GM12878 (cell line): Measurements from ENCODE around the gene SRA1.

Source experiments
- CBX5 ChIP-seq: sonication (generic); IDR thresholded peaks from 2 replicates; pipeline ENCODE4 v1.6.1; 2016; ENCODE audit warnings: low read depth, moderate library complexity, mild to moderate bottlenecking, inconsistent platforms
- EZH2 ChIP-seq: IDR thresholded peaks from 2 replicates; pipeline ENCODE4 v1.6.1; 2012; ENCODE audit warnings: low read depth, mild to moderate bottlenecking, control low read depth, inconsistent platforms, low read length, borderline replicate concordance; ENCODE audit not compliant: control insufficient read depth
- POLR2A ChIP-seq: IDR thresholded peaks from 2 replicates; pipeline ENCODE4 v1.6.1; 2011; ENCODE audit warnings: low read depth, mild to moderate bottlenecking, low read length
- ZBTB33 ChIP-seq: fragments of 450-650 bp; IDR thresholded peaks from 2 replicates; pipeline ENCODE4 v1.6.1; 2017; ENCODE audit warnings: mild to moderate bottlenecking
- TF ChIP-seq, protein P1 (sequence below): IDR thresholded peaks from 2 replicates; pipeline ENCODE4 v1.6.1; 2012; ENCODE audit warnings: low read depth, low read length, improper control_type of control experiment

- TF ChIP-seq CBX5 = no peak
- TF ChIP-seq POLR2A = no peak
- TF ChIP-seq EZH2 = no peak
- TF ChIP-seq ZBTB33 = no peak
- TF ChIP-seq, protein P1, sequence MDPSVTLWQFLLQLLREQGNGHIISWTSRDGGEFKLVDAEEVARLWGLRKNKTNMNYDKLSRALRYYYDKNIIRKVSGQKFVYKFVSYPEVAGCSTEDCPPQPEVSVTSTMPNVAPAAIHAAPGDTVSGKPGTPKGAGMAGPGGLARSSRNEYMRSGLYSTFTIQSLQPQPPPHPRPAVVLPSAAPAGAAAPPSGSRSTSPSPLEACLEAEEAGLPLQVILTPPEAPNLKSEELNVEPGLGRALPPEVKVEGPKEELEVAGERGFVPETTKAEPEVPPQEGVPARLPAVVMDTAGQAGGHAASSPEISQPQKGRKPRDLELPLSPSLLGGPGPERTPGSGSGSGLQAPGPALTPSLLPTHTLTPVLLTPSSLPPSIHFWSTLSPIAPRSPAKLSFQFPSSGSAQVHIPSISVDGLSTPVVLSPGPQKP = no peak
Observed at GRCh38 chr5:140570488-140570887, 13.2 kb upstream of the SRA1 start.
